Thoracic aorta endothelial cell (primary cell): ENCODE results near the gene COX7A2. TPM values are rescaled to one million over a fixed set of nuclear protein-coding genes. Genes with fewer than 3 reads are reported as not detected.

Source experiments
- total RNA-seq: library from RNA; depleted of rRNA; stranded (reverse); fragments of >200 nt; gene quantifications from 2 replicates; pipeline ENCODE4 v1.2.3, GENCODE V29; 2012

The COX7A2 gene
- total RNA-seq, result 103 and 130 TPM in 2 replicates

GRCh38 chr6:75243333-75244062 lies at the start of gene COX7A2:
Gene COX7A2 (minus strand): TSS chr6:75243801. CDS start chr6:75243734, 67 bp downstream.

GRCh38 chr6:75284632-75285282 lies 41.2 kb upstream of the COX7A2 start, which contains the start of gene TMEM30A:
Gene TMEM30A (minus strand): TSS chr6:75284792. CDS start chr6:75284638, 154 bp downstream.

GRCh38 chr6:75205776-75206575 lies 37.6 kb downstream of the COX7A2 start, which contains the start of gene COL12A1:
Gene COL12A1 (minus strand): TSS chr6:75206053. CDS start chr6:75202792, 3,261 bp downstream.

Other genes with a start within 250 kb of the COX7A2 start
- 3.1 and 16.1 TPM in 2 replicates for gene COL12A1, start 37.7 kb downstream of the COX7A2 start, total RNA-seq
- gene TMEM30A, start 41.0 kb upstream of the COX7A2 start, total RNA-seq, result 345 and 387 TPM in 2 replicates
- gene FILIP1, start 250.0 kb upstream of the COX7A2 start, total RNA-seq, result 6.5 and 7.9 TPM in 2 replicates